Stimulated activated CD4-positive, alpha-beta T cell treated with anti-CD3 and anti-CD28 coated beads, Interleukin-1b, Interleukin-23, amount 100 ng/mL, for 24 hours (primary cell): ENCODE data around the gene RXFP2.
A peak's percentile ranks its signal among the peaks of the same experiment; 100 is the strongest.

Source experiments
- DNase-seq, 4 experiments: peaks; one replicate each; pipeline ENCODE4 v3.0.0-alpha.2; 2020; ENCODE audit warnings: low read depth in 4 of 4, low spot score in 1 of 4

The RXFP2 gene

DNA sequence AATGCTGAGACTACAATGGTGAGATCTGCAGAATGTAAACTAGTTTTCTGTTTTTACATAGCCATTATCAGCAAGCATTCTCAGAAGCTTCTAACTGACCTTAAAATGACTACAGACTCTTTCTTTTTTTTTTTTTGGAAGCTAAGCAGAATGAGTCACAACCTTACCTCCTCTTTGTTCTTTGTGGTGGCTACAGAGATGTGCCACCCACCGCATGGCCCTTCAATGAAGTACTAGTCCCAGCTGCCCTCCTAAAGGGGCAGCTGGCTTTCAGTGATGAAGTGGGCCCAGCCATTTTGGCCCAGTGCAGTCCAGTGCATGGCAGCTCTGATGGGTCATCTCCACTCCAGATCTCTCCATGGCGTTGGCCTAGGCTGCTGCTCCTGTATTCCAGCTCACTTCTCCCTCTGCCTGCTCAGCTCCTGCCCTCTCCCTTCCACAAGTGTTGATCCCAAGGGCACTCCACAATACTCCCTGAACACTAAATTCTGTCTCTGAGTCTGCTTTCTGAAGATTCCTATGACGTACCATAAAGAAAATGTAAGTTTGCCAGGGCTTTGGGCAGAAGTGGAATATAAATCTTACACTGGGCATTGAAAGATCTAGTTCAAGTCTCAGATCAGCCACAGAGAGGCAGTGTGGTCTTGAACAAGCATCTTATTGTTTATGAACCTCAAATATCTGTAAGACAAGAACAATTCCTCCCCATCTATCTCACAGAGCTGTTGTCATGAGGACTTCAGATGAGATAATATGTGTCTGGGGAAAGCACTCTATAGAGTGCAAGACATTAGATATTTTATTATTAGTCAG is 85.6 kb downstream of the RXFP2 start:
- DNase-seq = no peak

DNA sequence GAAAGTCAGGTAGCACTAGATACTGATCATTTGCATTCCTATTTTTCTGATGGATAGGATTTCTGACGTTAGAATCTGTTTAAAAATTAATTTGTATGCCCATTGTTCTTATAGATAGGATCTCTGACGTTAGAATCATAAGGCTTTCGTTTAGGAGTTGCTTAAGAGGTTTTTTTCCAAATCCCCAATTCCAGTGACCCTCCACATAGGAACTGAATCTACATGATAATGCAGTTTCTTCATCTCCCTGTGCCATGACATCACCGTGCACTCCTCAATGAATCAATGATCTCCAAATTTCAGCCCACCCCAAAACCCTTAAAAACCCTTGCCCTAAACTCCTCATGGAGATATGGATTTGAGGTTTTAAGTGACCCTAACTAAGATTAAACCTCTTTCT is 87.2 kb downstream of the RXFP2 start:
- no peak for DNase-seq

DNA sequence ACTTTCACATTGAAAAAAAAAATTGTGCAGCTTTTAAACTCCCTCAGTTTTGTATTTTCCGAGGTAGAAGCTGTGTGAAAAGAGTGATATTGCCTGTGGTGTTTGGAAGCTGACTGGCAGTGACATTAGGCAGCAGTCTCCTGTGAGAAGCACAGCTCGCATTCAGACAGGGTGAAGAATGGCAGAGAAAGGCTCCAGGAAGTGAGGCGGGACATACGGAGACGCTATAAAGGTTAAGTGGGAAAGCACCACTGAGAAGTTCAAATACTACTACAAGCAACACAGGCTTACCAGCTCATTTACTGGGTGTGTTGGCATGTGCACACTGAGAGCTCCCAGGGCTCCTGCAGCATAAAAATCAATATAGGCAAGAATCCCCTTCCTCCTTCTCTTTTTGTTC is 88.4 kb downstream of the RXFP2 start:
- DNase-seq = no peak

DNA sequence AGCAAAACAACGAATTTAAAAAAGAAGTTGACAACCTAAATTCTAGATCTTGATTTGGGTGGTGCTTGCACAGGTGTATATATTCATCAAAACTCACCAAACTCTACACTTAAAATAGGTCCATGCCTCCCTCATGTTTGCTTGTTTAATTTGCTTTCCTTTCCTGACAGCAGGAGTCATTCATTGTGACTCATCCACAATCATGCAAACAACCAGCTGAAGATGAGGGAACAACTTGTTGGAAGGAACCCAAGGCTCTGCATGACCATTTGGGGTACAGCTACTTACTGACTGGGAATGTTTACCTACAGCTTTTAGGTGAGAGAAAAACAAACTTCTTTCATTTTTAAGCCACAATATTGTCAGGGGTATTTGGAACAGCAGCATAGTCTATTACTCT is 96.6 kb downstream of the RXFP2 start:
- no peak for DNase-seq

DNA sequence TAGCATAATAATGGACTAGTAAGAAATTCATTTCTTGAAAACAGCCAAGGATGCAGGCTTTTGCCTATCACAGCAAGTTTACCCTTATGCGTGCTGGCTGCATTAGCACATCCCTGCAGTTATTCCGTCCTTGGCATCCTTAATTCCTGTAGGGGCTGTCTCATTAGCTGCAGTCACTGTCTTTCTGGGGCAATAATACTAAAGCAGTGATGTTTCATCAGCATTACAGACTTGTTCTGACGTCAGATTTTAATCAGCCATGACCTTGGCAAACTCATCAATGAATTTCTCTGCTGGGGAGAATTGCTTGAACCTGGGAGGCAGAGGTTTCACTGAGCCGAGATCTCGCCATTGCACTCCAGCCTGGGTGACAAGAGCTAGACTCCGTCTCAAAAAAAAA is 103.7 kb downstream of the RXFP2 start:
- DNase-seq = no peak

DNA sequence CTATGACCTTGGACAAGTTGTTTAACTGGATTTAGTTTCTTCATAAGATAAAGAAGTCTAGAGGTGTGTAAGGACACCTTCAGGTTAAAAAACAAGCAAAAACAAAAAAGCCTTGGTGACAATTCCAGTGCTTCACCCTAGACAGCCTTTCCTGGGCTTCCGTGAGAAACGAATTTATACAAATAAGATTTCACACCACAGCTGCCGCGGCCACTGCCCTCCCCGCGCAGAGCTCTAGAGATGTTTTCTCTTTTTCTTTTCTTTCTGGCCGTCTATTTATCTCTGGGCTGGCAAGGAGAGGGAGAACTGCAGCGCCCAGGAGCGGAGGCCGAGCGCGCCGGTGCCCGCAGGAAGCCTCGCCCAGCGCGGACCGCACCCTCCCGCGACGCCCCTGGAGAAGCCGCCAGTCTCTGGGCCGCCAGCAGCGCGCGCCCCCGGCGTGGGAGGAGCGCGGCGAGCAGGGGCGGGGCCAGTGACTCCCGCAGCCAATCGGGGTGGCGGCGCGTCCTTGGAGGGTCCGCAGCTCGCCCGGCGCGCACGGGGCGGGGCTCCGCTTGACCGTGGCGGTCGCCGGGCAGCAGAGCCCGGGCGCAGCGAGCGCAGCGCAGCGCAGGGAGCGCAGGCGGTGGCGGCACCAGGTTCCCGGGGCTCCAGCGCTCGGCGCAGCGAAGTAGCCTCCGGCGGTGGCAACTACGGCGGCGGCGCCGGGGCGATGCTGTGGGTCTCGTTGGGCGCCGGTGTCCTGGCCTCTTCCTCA is 107.0 kb downstream of the RXFP2 start:
- DNase-seq = peak; percentile 16 to 61 (median 36)

DNA sequence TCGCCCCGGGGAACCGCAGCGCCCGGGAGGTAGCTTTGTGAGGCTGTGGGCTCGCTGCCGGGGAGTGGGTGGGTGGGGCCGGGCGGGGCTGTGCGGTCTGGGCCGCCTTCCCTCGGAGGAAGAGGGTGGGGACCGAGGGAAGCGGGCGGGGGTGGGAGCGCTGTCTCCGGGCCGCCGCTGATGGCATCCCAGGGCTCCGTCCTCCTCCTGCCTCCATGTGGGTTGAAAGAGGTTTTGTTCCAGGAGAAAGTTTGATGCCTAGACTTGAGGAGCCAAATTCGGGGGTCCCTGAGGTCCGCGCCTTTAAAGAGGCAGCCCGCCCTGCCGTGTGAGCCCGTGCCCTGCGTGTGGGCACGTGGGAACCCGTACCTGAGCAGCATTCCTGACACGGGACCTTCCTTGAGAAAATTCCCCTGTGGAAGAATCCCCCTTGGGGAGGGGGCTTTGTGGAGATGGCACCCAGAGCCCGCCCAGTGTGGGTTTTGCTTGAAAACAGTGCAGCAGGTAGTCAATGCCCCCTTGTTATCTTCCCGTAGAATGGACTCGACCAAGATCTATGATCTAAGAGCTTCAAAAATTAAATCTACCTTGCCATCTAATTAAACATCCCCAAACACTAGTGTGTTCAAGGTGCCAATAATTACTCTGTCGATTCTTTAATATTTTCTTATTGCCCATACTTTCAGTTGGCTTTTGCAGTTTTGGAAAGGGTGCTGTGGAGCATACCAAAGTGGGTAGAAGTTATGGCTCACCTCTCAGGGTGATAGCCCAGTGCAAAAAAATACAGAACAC is 107.8 kb downstream of the RXFP2 start:
- no peak for DNase-seq

DNA sequence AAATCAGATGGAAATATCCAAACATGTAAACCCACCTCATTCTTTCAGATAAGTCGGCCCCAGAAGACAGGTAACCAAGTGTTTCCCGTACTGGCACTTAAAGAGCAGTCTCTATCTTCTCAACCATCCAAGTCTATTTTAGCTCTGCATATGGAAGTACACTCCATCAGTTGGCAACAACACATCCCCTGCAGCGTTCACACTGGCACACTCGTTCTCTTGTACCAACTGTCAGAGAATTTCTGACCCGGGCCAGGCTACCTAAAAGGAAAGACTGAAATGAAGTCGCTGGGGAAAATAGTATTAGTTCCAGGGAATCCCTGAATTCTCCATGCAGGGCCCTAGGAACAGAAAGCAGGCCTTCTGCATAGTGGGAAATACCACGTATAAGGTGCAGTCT is 109.3 kb downstream of the RXFP2 start:
- DNase-seq = no peak

DNA sequence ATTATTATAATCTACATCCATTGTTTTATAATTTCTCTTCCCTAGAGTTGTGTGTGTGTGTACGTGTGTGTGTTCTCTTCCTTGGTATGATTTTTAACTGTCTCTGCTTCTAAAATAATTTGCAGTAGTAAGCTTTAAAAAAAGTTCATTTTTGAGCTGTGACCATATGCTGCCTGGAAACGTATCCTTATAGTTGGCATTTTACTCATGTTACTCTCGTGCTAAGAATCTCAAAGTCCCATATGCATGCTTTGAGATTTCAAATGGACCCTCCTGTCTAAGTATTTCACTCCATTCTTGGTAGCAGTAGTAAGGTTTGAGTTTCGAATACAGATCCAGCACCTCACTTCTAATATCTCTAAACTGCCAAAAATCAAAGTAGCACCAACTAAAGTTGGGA is 109.9 kb downstream of the RXFP2 start:
- no peak for DNase-seq

DNA sequence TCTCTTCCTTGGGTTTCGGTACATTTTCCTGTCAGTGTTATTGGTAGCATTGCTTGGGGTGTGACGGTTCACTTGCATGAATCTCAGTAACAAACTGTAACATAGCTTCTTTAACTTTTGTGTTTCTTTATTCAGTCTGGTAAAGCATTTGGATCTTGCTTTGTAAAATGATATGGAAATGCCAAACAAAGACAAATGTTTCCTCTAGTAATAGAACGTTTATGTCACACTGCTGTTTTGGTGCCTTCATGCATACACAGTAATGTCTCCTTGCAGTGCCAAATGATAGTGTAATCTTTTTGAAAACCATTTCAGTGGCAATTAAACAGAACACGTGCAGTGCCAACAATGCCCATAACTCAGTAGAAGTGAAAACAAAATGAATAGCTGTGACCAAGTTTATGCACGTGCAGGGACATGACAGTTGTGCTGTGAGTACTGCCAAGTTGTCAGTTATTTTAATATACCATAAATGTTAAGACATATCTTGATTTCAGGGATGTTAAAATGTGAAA is 110.8 kb downstream of the RXFP2 start:
- no peak for DNase-seq

DNA sequence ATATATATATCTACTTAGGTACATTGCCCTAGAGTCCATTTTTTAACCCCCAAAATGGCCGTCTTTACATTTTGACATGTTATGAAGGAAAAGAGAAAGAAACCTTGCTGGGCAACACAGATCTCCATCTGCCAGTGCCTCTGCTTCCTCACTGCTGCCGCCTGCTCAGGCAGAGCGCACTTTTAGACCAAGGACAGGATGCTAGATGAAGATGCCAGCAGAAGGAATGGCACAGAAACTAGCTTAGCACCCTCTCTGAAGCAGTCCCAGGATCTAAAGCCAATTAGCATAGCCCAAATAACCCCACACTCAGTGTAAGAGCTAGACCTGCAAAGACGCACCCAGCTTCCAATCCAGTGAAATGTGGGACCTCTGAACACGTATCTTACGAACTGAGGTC is 111.9 kb downstream of the RXFP2 start:
- DNase-seq = no peak
